ENCODE results near the gene CD302.

DNA sequence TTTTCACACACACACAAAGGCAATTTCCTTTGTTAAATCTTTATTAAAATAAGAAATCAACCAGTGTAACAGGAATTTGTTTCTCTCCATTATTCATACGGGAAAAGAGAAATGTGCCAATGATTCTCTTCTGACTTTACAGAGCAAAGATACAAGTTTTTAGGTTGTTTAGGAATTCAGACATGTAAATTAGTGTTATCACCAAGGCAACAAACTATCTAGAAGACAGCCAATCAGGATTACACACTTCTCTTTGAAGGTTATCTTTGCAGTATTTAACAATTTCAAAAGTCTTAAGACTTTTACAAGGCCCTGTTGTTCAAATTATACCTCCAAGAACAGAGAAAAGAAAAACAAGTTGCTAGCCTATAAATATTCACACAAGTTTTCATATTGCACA lies 14.5 kb downstream of the CD302 start:
- TF ChIP-seq, protein P1, sequence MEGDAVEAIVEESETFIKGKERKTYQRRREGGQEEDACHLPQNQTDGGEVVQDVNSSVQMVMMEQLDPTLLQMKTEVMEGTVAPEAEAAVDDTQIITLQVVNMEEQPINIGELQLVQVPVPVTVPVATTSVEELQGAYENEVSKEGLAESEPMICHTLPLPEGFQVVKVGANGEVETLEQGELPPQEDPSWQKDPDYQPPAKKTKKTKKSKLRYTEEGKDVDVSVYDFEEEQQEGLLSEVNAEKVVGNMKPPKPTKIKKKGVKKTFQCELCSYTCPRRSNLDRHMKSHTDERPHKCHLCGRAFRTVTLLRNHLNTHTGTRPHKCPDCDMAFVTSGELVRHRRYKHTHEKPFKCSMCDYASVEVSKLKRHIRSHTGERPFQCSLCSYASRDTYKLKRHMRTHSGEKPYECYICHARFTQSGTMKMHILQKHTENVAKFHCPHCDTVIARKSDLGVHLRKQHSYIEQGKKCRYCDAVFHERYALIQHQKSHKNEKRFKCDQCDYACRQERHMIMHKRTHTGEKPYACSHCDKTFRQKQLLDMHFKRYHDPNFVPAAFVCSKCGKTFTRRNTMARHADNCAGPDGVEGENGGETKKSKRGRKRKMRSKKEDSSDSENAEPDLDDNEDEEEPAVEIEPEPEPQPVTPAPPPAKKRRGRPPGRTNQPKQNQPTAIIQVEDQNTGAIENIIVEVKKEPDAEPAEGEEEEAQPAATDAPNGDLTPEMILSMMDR (IDR thresholded peaks at IDR 0.05) = no peak
- TF ChIP-seq EP300 (IDR thresholded peaks at IDR 0.05) (no peak), POLR2A (IDR thresholded peaks at IDR 0.05) (no peak)

Measured in ovary (tissue), 3 donors.